ENCODE results near the gene KDM2A. TPM values are rescaled to one million over a fixed set of nuclear protein-coding genes. Genes with fewer than 3 reads are reported as not detected.
A peak's percentile ranks its signal among the peaks of the same experiment; 100 is the strongest.

The KDM2A gene
- total RNA-seq, 4 donors from 2014 or later: 44.9 to 69.5 (median 51.4) TPM

- no peak overlapping the region for H3K4me3 ChIP-seq
- H3K27me3 ChIP-seq: no peaks in the 10 kb centered on the region
- H3K36me3 ChIP-seq: no peaks in the 10 kb centered on the region
- no peaks in the 10 kb centered on the region for H3K9me3 ChIP-seq
- 64% methylated on average over 3 of the region's 3 CpGs for WGBS
- H3K27ac ChIP-seq (replicated peaks in 1 of 4): no peak overlapping the region
- intact Hi-C loops (cut with DNase I): loop anchor here (5.0 kb wide), 1 partner anchor 126 kb away; no protein-coding TSS in a partner anchor
- DNase-seq (ENCODE audit: extremely low spot score): no peak
- no peak for TF ChIP-seq POLR2A (IDR thresholded peaks at IDR 0.05; ENCODE audit: low read depth)
- TF ChIP-seq CTCF (IDR thresholded peaks at IDR 0.05): no peak
- no peak for TF ChIP-seq EP300 (IDR thresholded peaks at IDR 0.05)
- no peak for TF ChIP-seq POLR2AphosphoS5 (IDR thresholded peaks at IDR 0.05)
- peaks cover 10 to 30% (median 19%) of the 10 kb centered on the region in 4 donors for H3K4me1 ChIP-seq
These were observed 2.3 kb upstream of the KDM2A start for GRCh38 chr11:67116758-67117105.

GRCh38 chr11:67117176-67117575 lies 1.9 kb upstream of the KDM2A start:
- intact Hi-C loops (cut with DNase I): loop anchor here (5.0 kb wide), 1 partner anchor 125 kb away; no protein-coding TSS in a partner anchor
- Histone ChIP-seq H3K9me3 (no peaks in the 10 kb centered on the region), H3K27ac (replicated peaks in 1 of 4) (peak overlapping the region; percentile 93 to 99 (median 99)), H3K4me1 (peaks cover 14 to 33% (median 22%) of the 10 kb centered on the region in 4 donors), H3K4me3 (peak overlapping the region in 2 of 4 donors; percentile 97 to 99), H3K36me3 (no peaks in the 10 kb centered on the region), H3K27me3 (no peaks in the 10 kb centered on the region)
- 77% methylated on average over 7 of the region's 7 CpGs for WGBS
- DNase-seq (ENCODE audit: extremely low spot score): no peak
- TF ChIP-seq POLR2AphosphoS5 (IDR thresholded peaks at IDR 0.05): no peak
- TF ChIP-seq POLR2A (IDR thresholded peaks at IDR 0.05; ENCODE audit: low read depth): no peak
- no peak for TF ChIP-seq EP300 (IDR thresholded peaks at IDR 0.05)
- TF ChIP-seq CTCF (IDR thresholded peaks at IDR 0.05): no peak

GRCh38 chr11:67117672-67118180 lies 1.3 kb upstream of the KDM2A start:
- no peaks in the 10 kb centered on the region for H3K36me3 ChIP-seq
- H3K4me1 ChIP-seq: peaks cover 17 to 39% (median 27%) of the 10 kb centered on the region in 4 donors
- no peaks in the 10 kb centered on the region for H3K9me3 ChIP-seq
- no peak for TF ChIP-seq EP300 (IDR thresholded peaks at IDR 0.05)
- no peak for TF ChIP-seq POLR2A (IDR thresholded peaks at IDR 0.05; ENCODE audit: low read depth)
- TF ChIP-seq CTCF (IDR thresholded peaks at IDR 0.05): no peak
- TF ChIP-seq POLR2AphosphoS5 (IDR thresholded peaks at IDR 0.05): no peak
- no peak for DNase-seq (ENCODE audit: extremely low spot score)
- WGBS: 33% methylated on average over 9 of the region's 65 CpGs
- peak overlapping the region; percentile 93 to 99 (median 99) for H3K27ac ChIP-seq (replicated peaks in 1 of 4)
- intact Hi-C loops (cut with DNase I): loop anchor here (5.0 kb wide), 1 partner anchor 125 kb away; no protein-coding TSS in a partner anchor
- peak overlapping the region; percentile 94 to 100 (median 98) for H3K4me3 ChIP-seq
- no peaks in the 10 kb centered on the region for H3K27me3 ChIP-seq

GRCh38 chr11:67118181-67118766 lies 789 bp upstream of the KDM2A start:
- intact Hi-C loops (cut with DNase I): loop anchor here (5.0 kb wide), 1 partner anchor 124 kb away; no protein-coding TSS in a partner anchor
- WGBS: 0% methylated on average over 1 of the region's 59 CpGs
- Histone ChIP-seq H3K4me1 (peaks cover 22 to 44% (median 32%) of the 10 kb centered on the region in 4 donors), H3K36me3 (no peaks in the 10 kb centered on the region), H3K27ac (replicated peaks in 1 of 4) (peak overlapping the region; percentile 93 to 99 (median 99)), H3K27me3 (no peaks in the 10 kb centered on the region), H3K9me3 (no peaks in the 10 kb centered on the region), H3K4me3 (peak overlapping the region; percentile 94 to 100 (median 98))
- TF ChIP-seq EP300 (IDR thresholded peaks at IDR 0.05): no peak
- no peak for TF ChIP-seq POLR2A (IDR thresholded peaks at IDR 0.05; ENCODE audit: low read depth)
- TF ChIP-seq CTCF (IDR thresholded peaks at IDR 0.05): no peak
- no peak for TF ChIP-seq POLR2AphosphoS5 (IDR thresholded peaks at IDR 0.05)
- no peak for DNase-seq (ENCODE audit: extremely low spot score)
